Sigmoid colon (tissue), 4 donors: Measurements from ENCODE around the gene AKAP7.

Source experiments
- CTCF ChIP-seq, 4 experiments: fragments of 450-650 bp in 3 of 4; fragments of 200-600 bp in 1 of 4; IDR thresholded peaks; one replicate each; pipeline ENCODE4 v1.5.1; 2016 to 2019; ENCODE audit warnings: antibody characterized with exemption in 4 of 4, mild to moderate bottlenecking in 3 of 4, moderate library complexity in 2 of 4
- EP300 ChIP-seq, 4 donors: sonication (generic); formaldehyde crosslinking; IDR thresholded peaks; one replicate each; pipeline ENCODE4 v1.6.1; 2017; ENCODE audit warnings: antibody characterized with exemption in 4 of 4
- POLR2A ChIP-seq, 2 donors: fragments of 450-650 bp; IDR thresholded peaks; one replicate each; pipeline ENCODE4 v1.6.1; 2016; ENCODE audit warnings: antibody characterized with exemption in 2 of 2, mild to moderate bottlenecking in 2 of 2, moderate library complexity in 2 of 2

DNA sequence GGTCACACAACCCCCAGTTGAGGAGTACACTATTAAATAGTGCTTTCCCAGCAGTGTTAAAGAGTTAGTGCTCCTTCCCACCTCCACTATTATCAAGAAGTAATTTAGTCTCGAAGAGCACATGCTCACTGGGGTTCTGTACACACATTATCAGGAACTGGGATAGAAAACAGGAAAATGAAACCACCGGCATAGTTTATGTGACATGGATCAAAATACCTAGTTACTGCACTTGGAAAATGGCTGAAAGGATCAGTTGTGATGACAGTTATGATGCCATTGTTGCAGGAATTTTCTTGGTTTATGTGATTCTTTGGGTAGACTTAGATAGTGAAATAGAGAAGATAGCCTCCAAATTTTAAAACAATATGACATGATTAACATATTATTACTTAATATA lies 152.9 kb downstream of the AKAP7 start:
- no peak for TF ChIP-seq CTCF (IDR thresholded peaks at IDR 0.05)
- TF ChIP-seq EP300 (IDR thresholded peaks at IDR 0.05), result no peak
- TF ChIP-seq POLR2A (IDR thresholded peaks at IDR 0.05), result no peak
